Nephron progenitor cell (in vitro differentiated cells): Measurements from ENCODE around the gene SYAP1.
A peak's percentile ranks its signal among the peaks of the same experiment; 100 is the strongest.
"Not testable (repeated sequence)": the region's sequence is repeated elsewhere in the genome, so short reads cannot be mapped to it uniquely, and the experiment has no call there.

Source experiments
- DNase-seq: peaks from one replicate; pipeline ENCODE4 v3.0.0; 2021
- H3K27ac Mint-ChIP-seq: 2 replicates; pipeline ENCODE4 v1.8.0; 2021; ENCODE audit warnings: mild to moderate bottlenecking, moderate library complexity, mixed read lengths
- H3K27me3 Mint-ChIP-seq: 2 replicates; pipeline ENCODE4 v1.8.0; 2021; ENCODE audit warnings: mild to moderate bottlenecking, low read depth, mixed read lengths; ENCODE audit not compliant: poor library complexity
- H3K36me3 Mint-ChIP-seq: 2 replicates; pipeline ENCODE4 v1.8.0; 2021; ENCODE audit warnings: low read depth, mixed read lengths
- H3K4me1 Mint-ChIP-seq: 2 replicates; pipeline ENCODE4 v1.8.0; 2021; ENCODE audit warnings: mixed read lengths
- H3K4me3 Mint-ChIP-seq: 2 replicates; pipeline ENCODE4 v1.8.0; 2021; ENCODE audit warnings: mild to moderate bottlenecking, moderate library complexity, mixed read lengths
- H3K9me3 Mint-ChIP-seq: 2 replicates; pipeline ENCODE4 v1.8.0; 2021; ENCODE audit warnings: mild to moderate bottlenecking, moderate library complexity, mixed read lengths
- CTCF ChIP-seq: fragments of 200-600 bp; sonication (generic); IDR thresholded peaks from 2 replicates; pipeline ENCODE4 v1.5.0; 2021; ENCODE audit warnings: antibody characterized with exemption

SYAP1 gene

GRCh38 chrX:16748425-16748824, 29.0 kb downstream of the SYAP1 start:
- Mint-ChIP-seq H3K27me3 (no peaks in the 10 kb centered on the region), H3K27ac (no peak overlapping the region), H3K9me3 (no peaks in the 10 kb centered on the region), H3K4me3 (no peak overlapping the region), H3K4me1 (peaks cover 5% of the 10 kb centered on the region), H3K36me3 (peaks cover 73% of the 10 kb centered on the region)
- TF ChIP-seq CTCF = no peak
- no peak for DNase-seq

- Mint-ChIP-seq H3K9me3 (no peaks in the 10 kb centered on the region), H3K4me1 (peaks cover 5% of the 10 kb centered on the region), H3K27me3 (no peaks in the 10 kb centered on the region), H3K27ac (no peak overlapping the region), H3K36me3 (peaks cover 75% of the 10 kb centered on the region), H3K4me3 (no peak overlapping the region)
- no peak for DNase-seq
- TF ChIP-seq CTCF = no peak
Measured at GRCh38 chrX:16750136-16750535, 30.7 kb downstream of the SYAP1 start.

- Mint-ChIP-seq H3K36me3 (peaks cover 73% of the 10 kb centered on the region), H3K27ac (no peak overlapping the region), H3K9me3 (no peaks in the 10 kb centered on the region), H3K27me3 (no peaks in the 10 kb centered on the region), H3K4me1 (no peaks in the 10 kb centered on the region), H3K4me3 (no peak overlapping the region)
- DNase-seq = no peak
- no peak for TF ChIP-seq CTCF
Measured at GRCh38 chrX:16754019-16754418, 34.6 kb downstream of the SYAP1 start.

GRCh38 chrX:16756724-16757123, 37.3 kb downstream of the SYAP1 start:
- H3K36me3 Mint-ChIP-seq = peaks cover 73% of the 10 kb centered on the region
- H3K4me1 Mint-ChIP-seq = no peaks in the 10 kb centered on the region
- TF ChIP-seq CTCF = no peak
- no peak overlapping the region for H3K4me3 Mint-ChIP-seq
- no peaks in the 10 kb centered on the region for H3K27me3 Mint-ChIP-seq
- no peak for DNase-seq
- no peaks in the 10 kb centered on the region for H3K9me3 Mint-ChIP-seq
- peak overlapping the region; percentile 66 for H3K27ac Mint-ChIP-seq

- not testable (repeated sequence) for H3K27me3 Mint-ChIP-seq, H3K27ac Mint-ChIP-seq, H3K4me3 Mint-ChIP-seq, H3K4me1 Mint-ChIP-seq, DNase-seq, H3K9me3 Mint-ChIP-seq
- H3K36me3 Mint-ChIP-seq = peaks cover 44% of the 10 kb centered on the region
Measured at GRCh38 chrX:16761500-16761899, 42.1 kb downstream of the SYAP1 start.

GRCh38 chrX:16762579-16762978, 43.2 kb downstream of the SYAP1 start:
- DNase-seq = no peak
- Mint-ChIP-seq H3K9me3 (no peaks in the 10 kb centered on the region), H3K27ac (peak overlapping the region; percentile 88), H3K4me1 (no peaks in the 10 kb centered on the region), H3K4me3 (no peak overlapping the region), H3K27me3 (no peaks in the 10 kb centered on the region), H3K36me3 (peaks cover 36% of the 10 kb centered on the region)
- TF ChIP-seq CTCF = no peak
